MM.1S (cell line): ENCODE measurements around the gene MYLK4.

Experiments
- DNase-seq: peaks from one replicate; pipeline ENCODE4 v3.0.0-alpha.2; 2015
- H2AFZ ChIP-seq: fragments of 300-600 bp; sonication (generic); 2 replicates; pipeline ENCODE4 v1.6.0; 2016; ENCODE audit warnings: antibody characterized with exemption, low read length
- H3F3A ChIP-seq: fragments of 300-600 bp; sonication (generic); 2 replicates; pipeline ENCODE4 v1.6.1; 2016; ENCODE audit warnings: mild to moderate bottlenecking, antibody characterized with exemption, low read length, moderate library complexity, mixed read lengths; ENCODE audit not compliant: insufficient read depth
- H3K27ac ChIP-seq: fragments of 300-600 bp; sonication (generic); 2 replicates; pipeline ENCODE4 v1.5.1; 2016; ENCODE audit warnings: mild to moderate bottlenecking, low read length
- H3K27me3 ChIP-seq: fragments of 300-600 bp; sonication (generic); replicated peaks from 2 replicates; pipeline ENCODE4 v1.6.0; 2016; ENCODE audit warnings: low read length; ENCODE audit not compliant: insufficient read depth
- H3K36me3 ChIP-seq: fragments of 300-600 bp; sonication (generic); replicated peaks from 2 replicates; pipeline ENCODE4 v1.6.1; 2016; ENCODE audit warnings: mild to moderate bottlenecking, low read length, mixed read lengths; ENCODE audit not compliant: insufficient read depth
- H3K4me1 ChIP-seq: fragments of 300-600 bp; sonication (generic); 2 replicates; pipeline ENCODE4 v1.6.1; 2016; ENCODE audit warnings: low read length, mixed read lengths
- H3K4me2 ChIP-seq: fragments of 300-600 bp; sonication (generic); 2 replicates; pipeline ENCODE4 v1.6.0; 2016; ENCODE audit warnings: low read depth, low read length
- H3K4me3 ChIP-seq: fragments of 300-600 bp; sonication (generic); 2 replicates; pipeline ENCODE4 v1.5.1; 2016; ENCODE audit warnings: low read length, mixed read lengths
- H3K79me2 ChIP-seq: fragments of 300-600 bp; sonication (generic); 2 replicates; pipeline ENCODE4 v1.6.1; 2016; ENCODE audit warnings: mixed run types, low read length, mixed read lengths
- H3K9ac ChIP-seq: fragments of 300-600 bp; sonication (generic); 2 replicates; pipeline ENCODE4 v1.6.1; 2016; ENCODE audit warnings: low read length, mixed read lengths
- H3K9me2 ChIP-seq: fragments of 300-600 bp; sonication (generic); replicated peaks from 2 replicates; pipeline ENCODE4 v1.6.1; 2016; ENCODE audit warnings: mild to moderate bottlenecking, low read length, mixed read lengths; ENCODE audit not compliant: insufficient read depth
- H3K9me3 ChIP-seq: fragments of 300-600 bp; sonication (generic); replicated peaks from 2 replicates; pipeline ENCODE4 v1.6.1; 2016; ENCODE audit warnings: mild to moderate bottlenecking, low read length, mixed read lengths; ENCODE audit not compliant: insufficient read depth
- H4K20me1 ChIP-seq: fragments of 300-600 bp; sonication (generic); 2 replicates; pipeline ENCODE4 v1.6.1; 2016; ENCODE audit warnings: mild to moderate bottlenecking, low read length, moderate library complexity, mixed read lengths; ENCODE audit not compliant: insufficient read depth
- CTCF ChIP-seq: fragments of 300-600 bp; sonication (generic); IDR thresholded peaks from 2 replicates; pipeline ENCODE4 v1.5.1; 2016; ENCODE audit warnings: antibody characterized with exemption, low read length, mixed read lengths
- EZH2 ChIP-seq: fragments of 300-600 bp; sonication (generic); optimal IDR thresholded peaks from 2 replicates; pipeline ENCODE3; 2017; ENCODE audit warnings: low read depth, mild to moderate bottlenecking, antibody characterized with exemption, low read length, mixed read lengths
- EZH2phosphoT487 ChIP-seq: fragments of 300-600 bp; sonication (generic); IDR thresholded peaks from 2 replicates; pipeline ENCODE4 v1.6.1; 2018; ENCODE audit warnings: antibody characterized with exemption, low read length

Gene MYLK4

GRCh38 chr6:2626401-2626800, 124.3 kb downstream of the MYLK4 start:
- no peaks in the 10 kb centered on the region for H3K36me3 ChIP-seq
- H3K4me1 ChIP-seq, result no peaks in the 10 kb centered on the region
- H3K4me3 ChIP-seq, result no peak overlapping the region
- no peaks in the 10 kb centered on the region for H3K79me2 ChIP-seq
- peaks cover 92% of the 10 kb centered on the region for H3K27me3 ChIP-seq
- DNase-seq, result no peak
- H3K4me2 ChIP-seq, result no peak overlapping the region
- TF ChIP-seq EZH2phosphoT487, result no peak
- TF ChIP-seq EZH2, result no peak
- TF ChIP-seq CTCF, result no peak
- H3K9me3 ChIP-seq, result no peaks in the 10 kb centered on the region
- H4K20me1 ChIP-seq, result no peaks in the 10 kb centered on the region
- no peaks in the 10 kb centered on the region for H3K9me2 ChIP-seq
- H3K9ac ChIP-seq, result no peak overlapping the region
- no peak overlapping the region for H2AFZ ChIP-seq
- H3K27ac ChIP-seq, result no peak overlapping the region
- H3F3A ChIP-seq, result no peaks in the 10 kb centered on the region

GRCh38 chr6:2625581-2625980, 125.1 kb downstream of the MYLK4 start:
- Histone ChIP-seq H3K9me3 (no peaks in the 10 kb centered on the region), H3K4me3 (no peak overlapping the region), H3K79me2 (no peaks in the 10 kb centered on the region), H3K36me3 (no peaks in the 10 kb centered on the region), H3F3A (no peaks in the 10 kb centered on the region), H3K4me2 (no peak overlapping the region), H3K9me2 (no peaks in the 10 kb centered on the region), H3K4me1 (no peaks in the 10 kb centered on the region), H3K27ac (no peak overlapping the region), H4K20me1 (no peaks in the 10 kb centered on the region), H3K27me3 (peaks cover 92% of the 10 kb centered on the region), H3K9ac (no peak overlapping the region), H2AFZ (no peak overlapping the region)
- DNase-seq, result no peak
- TF ChIP-seq EZH2phosphoT487, result no peak
- TF ChIP-seq EZH2, result no peak
- TF ChIP-seq CTCF, result no peak

- peaks cover 94% of the 10 kb centered on the region for H3K27me3 ChIP-seq
- no peaks in the 10 kb centered on the region for H3K79me2 ChIP-seq
- no peak overlapping the region for H3K27ac ChIP-seq
These were observed 126.5 kb downstream of the MYLK4 start for GRCh38 chr6:2624177-2624576.

More at GRCh38 chr6:2624177-2624576, 126.5 kb downstream of the MYLK4 start:
- H4K20me1 ChIP-seq, result no peaks in the 10 kb centered on the region
- TF ChIP-seq EZH2phosphoT487, result no peak
- no peak for TF ChIP-seq EZH2
- no peak for TF ChIP-seq CTCF
- H3F3A ChIP-seq, result no peaks in the 10 kb centered on the region
- no peaks in the 10 kb centered on the region for H3K4me1 ChIP-seq
- no peak overlapping the region for H3K4me3 ChIP-seq
- H3K9me3 ChIP-seq, result no peaks in the 10 kb centered on the region
- no peaks in the 10 kb centered on the region for H3K36me3 ChIP-seq
- no peak overlapping the region for H3K9ac ChIP-seq
- no peaks in the 10 kb centered on the region for H3K9me2 ChIP-seq
- no peak overlapping the region for H2AFZ ChIP-seq
- H3K4me2 ChIP-seq, result no peak overlapping the region
- DNase-seq, result no peak
